Endothelial cell of umbilical vein (primary cell): ENCODE results near the gene CD63. TPM values are rescaled to one million over a fixed set of nuclear protein-coding genes. Genes with fewer than 3 reads are reported as not detected.

Source experiments
- BruUV-seq: library from RNA; stranded (reverse); fragments of 400-500 nt; replicated peaks from 2 replicates; lab custom pipeline; 2021; lab: Mats Ljungman, UMichigan
- CTCF ChIA-PET: fragments of 300-600, 350-600 bp; sonication (Branson Sonifier 250); formaldehyde crosslinking; loops from one replicate; lab custom pipeline; 2021; ENCODE audit warnings: antibody characterized with exemption, inconsistent platforms; lab: Charles Lee
- POLR2A ChIA-PET: fragments of 300-600, 350-600 bp; sonication (Branson Sonifier 250); formaldehyde crosslinking; loops from one replicate; lab custom pipeline; 2021; ENCODE audit warnings: antibody characterized with exemption, inconsistent platforms; lab: Charles Lee
- DNase-seq: peaks from one replicate; pipeline ENCODE4 v3.0.0-alpha.2; 2011; ENCODE audit warnings: low read depth, low spot score
- FAIRE-seq: peaks from 2 replicates; lab custom pipeline; 2011; peaks lifted over from hg19 to GRCh38; lab: Jason Lieb, UNC
- H2AFZ ChIP-seq: 2 replicates; pipeline ENCODE4 v1.6.0; 2012; ENCODE audit warnings: low read depth, low read length, control low read depth, inconsistent platforms
- H3K27ac ChIP-seq: 2 replicates; pipeline ENCODE4 v1.5.1; 2011; ENCODE audit warnings: low read depth, mild to moderate bottlenecking, control low read depth, low read length, moderate library complexity; ENCODE audit not compliant: insufficient read depth
- H3K27me3 ChIP-seq, 2 experiments: 2 replicates each; pipeline versions ENCODE4 v1.6.0 to v1.6.1; 2011; ENCODE audit warnings: low read length in 2 of 2, mixed read lengths in 1 of 2; ENCODE audit not compliant: control insufficient read depth in 2 of 2, insufficient read depth in 2 of 2
- H3K36me3 ChIP-seq, 2 experiments: 2 replicates in 1 of 2; 3 replicates in 1 of 2; pipeline ENCODE4 v1.5.1; 2011; ENCODE audit warnings: low read length in 2 of 2, mild to moderate bottlenecking in 1 of 2, moderate library complexity in 1 of 2; ENCODE audit not compliant: control insufficient read depth in 2 of 2, insufficient read depth in 2 of 2; ENCODE audit errors: extremely low read depth in 1 of 2
- H3K4me1 ChIP-seq: 3 replicates; pipeline ENCODE4 v1.5.1; 2011; ENCODE audit warnings: mild to moderate bottlenecking, low read length; ENCODE audit not compliant: control insufficient read depth, insufficient read depth; ENCODE audit errors: extremely low read depth
- H3K4me2 ChIP-seq: 2 replicates; pipeline ENCODE4 v1.6.1; 2011; ENCODE audit warnings: low read length, control low read depth, mixed read lengths; ENCODE audit not compliant: insufficient read depth
- H3K4me3 ChIP-seq, 3 experiments: fragments of 200-600 bp in 1 of 3; sonication (generic), shearing (Covaris generic) in 1 of 3; replicated peaks in 1 of 3; 2 replicates each; pipeline ENCODE4 v1.5.1; 2011 to 2016; ENCODE audit warnings: control low read depth in 3 of 3, low read length in 3 of 3, mild to moderate bottlenecking in 2 of 3, inconsistent platforms in 1 of 3, low read depth in 1 of 3, moderate library complexity in 1 of 3; ENCODE audit not compliant: insufficient read depth in 1 of 3
- H3K79me2 ChIP-seq: 2 replicates; pipeline ENCODE4 v1.6.0; 2012; ENCODE audit warnings: low read length, inconsistent platforms; ENCODE audit not compliant: control insufficient read depth, insufficient read depth
- H3K9ac ChIP-seq: replicated peaks from 2 replicates; pipeline ENCODE3; 2011; ENCODE audit warnings: low read length, control low read depth; ENCODE audit not compliant: insufficient read depth; ENCODE audit errors: extremely low read depth
- H3K9me1 ChIP-seq: replicated peaks from 3 replicates; pipeline ENCODE4 v1.6.0; 2011; ENCODE audit warnings: mild to moderate bottlenecking, low read length; ENCODE audit not compliant: control insufficient read depth, insufficient read depth; ENCODE audit errors: extremely low read depth
- H3K9me3 ChIP-seq: replicated peaks from 2 replicates; pipeline ENCODE4 v1.5.1; 2012; ENCODE audit warnings: low read length, inconsistent platforms; ENCODE audit not compliant: control insufficient read depth, insufficient read depth
- H4K20me1 ChIP-seq: replicated peaks from 2 replicates; pipeline ENCODE3; 2011; ENCODE audit warnings: mild to moderate bottlenecking, low read length; ENCODE audit not compliant: control insufficient read depth, insufficient read depth; ENCODE audit errors: extremely low read depth
- CTCF ChIP-seq, 2 donors: IDR thresholded peaks; 1 replicate in 1 of 2; 2 replicates in 1 of 2; pipeline ENCODE4 v1.5.1; 2011; ENCODE audit warnings: low read length in 2 of 2, mild to moderate bottlenecking in 2 of 2, moderate library complexity in 2 of 2, control low read depth in 1 of 2, inconsistent platforms in 1 of 2, low read depth in 1 of 2; ENCODE audit not compliant: insufficient read depth in 1 of 2; ENCODE audit errors: extremely low read depth in 1 of 2
- EZH2 ChIP-seq: IDR thresholded peaks from 2 replicates; pipeline ENCODE4 v1.6.1; 2012; ENCODE audit warnings: borderline replicate concordance, low read depth, mild to moderate bottlenecking, moderate library complexity, low read length, inconsistent platforms; ENCODE audit not compliant: severe bottlenecking
- FOS ChIP-seq: IDR thresholded peaks from 2 replicates; pipeline ENCODE4 v1.6.1; 2011; ENCODE audit warnings: mild to moderate bottlenecking, low read length, moderate library complexity, borderline replicate concordance; ENCODE audit not compliant: insufficient read depth
- GATA2 ChIP-seq: IDR thresholded peaks from 2 replicates; pipeline ENCODE4 v1.7.0; 2011; ENCODE audit warnings: low read depth, mild to moderate bottlenecking, moderate library complexity, mixed read lengths, low read length; ENCODE audit not compliant: insufficient read length, insufficient read depth
- JUN ChIP-seq: IDR thresholded peaks from 2 replicates; pipeline ENCODE4 v1.6.1; 2011; ENCODE audit warnings: borderline replicate concordance, low read depth; ENCODE audit not compliant: insufficient read length, insufficient read depth
- MAX ChIP-seq: IDR thresholded peaks from 2 replicates; pipeline ENCODE4 v1.6.1; 2011; ENCODE audit not compliant: insufficient read depth, insufficient read length
- MYC ChIP-seq: IDR thresholded peaks from one replicate; pipeline ENCODE4 v1.6.1; 2011; ENCODE audit warnings: mild to moderate bottlenecking, low read depth, low read length
- POLR2A ChIP-seq: IDR thresholded peaks from 2 replicates; pipeline ENCODE4 v1.6.1; 2012; ENCODE audit warnings: low read depth, mild to moderate bottlenecking, control low read depth, low read length
- POLR2AphosphoS5 ChIP-seq: IDR thresholded peaks from 2 replicates; pipeline ENCODE4 v1.6.1; 2012; ENCODE audit warnings: low read depth, mild to moderate bottlenecking, control low read depth, low read length, moderate library complexity; ENCODE audit not compliant: insufficient read depth
- dilution Hi-C: fragments of 300-500 bp; cut with MboI; formaldehyde crosslinking; loops from one replicate; pipeline ENCODE4 v1.15.0; 2019; ENCODE audit warnings: low sequenced_read_pairs; ENCODE audit not compliant: extremely low pct_ligation_motif_present
- intact Hi-C: fragments of 100-400 bp; cut with micrococcal nuclease; formaldehyde crosslinking; loops from one replicate; pipeline ENCODE4 v1.10.0; 2022
- polyA plus RNA-seq, 4 experiments: library from polyadenylated mRNA; depleted of rRNA in 3 of 4; stranded (reverse) in 3 of 4; unstranded in 1 of 4; fragments of >200 nt; gene quantifications; 2 replicates each; pipeline versions ENCODE4 v1.2.1 to v1.2.3, GENCODE V29; 2011 to 2012; ENCODE audit warnings: missing spikeins in 1 of 4
- total RNA-seq: library from RNA; stranded (reverse); gene quantifications from 2 replicates; pipeline ENCODE4 v1.2.3, GENCODE V29; 2021

The CD63 gene
- total and polyA plus RNA-seq, 2 donors (not counting 3 experiments of a cell fraction or from before 2014, with no cell fraction given): 1,054 to 1,429 TPM

- Histone ChIP-seq H3K4me2 (no peak overlapping the region), H3K9ac (no peak overlapping the region), H3K9me3 (no peaks in the 10 kb centered on the region), H3K79me2 (no peaks in the 10 kb centered on the region), H3K4me3 (no peak overlapping the region), H3K36me3 (no peaks in the 10 kb centered on the region), H3K27me3 (no peaks in the 10 kb centered on the region), H2AFZ (no peak overlapping the region), H3K9me1 (no peaks in the 10 kb centered on the region), H4K20me1 (no peaks in the 10 kb centered on the region), H3K4me1 (no peaks in the 10 kb centered on the region), H3K27ac (no peak overlapping the region)
- no peak for TF ChIP-seq EZH2
- ChIA-PET CTCF (interaction anchor here (1.2 to 2.9 kb wide), 3 partner anchors 14 to 49 kb away, joined by 3 to 15 read pairs (median 3); a partner anchor contains a TSS), POLR2A (no interaction called here)
- intact Hi-C loops (no loop called here), dilution Hi-C loops (no loop called here)
- no TSS peak for BruUV-seq
- FAIRE-seq: no peak
- no peak for DNase-seq
Observed at GRCh38 chr12:55696141-55696540, 32.7 kb downstream of the CD63 start.

- Histone ChIP-seq H4K20me1 (no peaks in the 10 kb centered on the region), H3K9ac (no peak overlapping the region), H3K79me2 (no peaks in the 10 kb centered on the region), H3K9me1 (no peaks in the 10 kb centered on the region), H3K27ac (no peak overlapping the region), H2AFZ (no peak overlapping the region), H3K9me3 (no peaks in the 10 kb centered on the region), H3K27me3 (no peaks in the 10 kb centered on the region), H3K4me2 (no peak overlapping the region), H3K36me3 (no peaks in the 10 kb centered on the region), H3K4me1 (no peaks in the 10 kb centered on the region), H3K4me3 (no peak overlapping the region)
- dilution Hi-C loops (no loop called here), intact Hi-C loops (no loop called here)
- CTCF ChIA-PET: interaction anchor here (1.2 to 2.9 kb wide), 2 partner anchors 39 to 49 kb away, joined by 3 to 15 read pairs; no protein-coding TSS in a partner anchor
- no peak for TF ChIP-seq GATA2
- no peak for TF ChIP-seq MAX
- TF ChIP-seq FOS: no peak
- TF ChIP-seq MYC: no peak
- no peak for TF ChIP-seq CTCF (IDR thresholded peaks at IDR 0.05; ENCODE audit: extremely low read depth in 1 of 2, insufficient read depth in 1 of 2, low read depth in 1 of 2, low read length in 2 of 2)
- no peak for TF ChIP-seq POLR2AphosphoS5
- no peak for TF ChIP-seq EZH2
- TF ChIP-seq POLR2A: no peak
- TF ChIP-seq JUN: no peak
- no peak for FAIRE-seq
- POLR2A ChIA-PET: no interaction called here
- no TSS peak for BruUV-seq
- DNase-seq: no peak
Observed at GRCh38 chr12:55695349-55695748, 33.5 kb downstream of the CD63 start.
